Panc1 (cell line): ENCODE results near the gene TSPAN33. TPM values are rescaled to one million over a fixed set of nuclear protein-coding genes. Genes with fewer than 3 reads are reported as not detected.

Experiments
- ATAC-seq: fragments of 200-7000 bp; cut with Tn5 transposase; 2 replicates; pipeline ENCODE4 v1.9.1; 2020; ENCODE audit warnings: mild to moderate bottlenecking, moderate library complexity
- BruUV-seq: library from RNA; stranded (reverse); fragments of 400-500 nt; replicated peaks from 2 replicates; lab custom pipeline; 2021; lab: Mats Ljungman, UMichigan
- CTCF ChIA-PET: fragments of 300-600 bp; sonication (Branson Sonifier 250); formaldehyde crosslinking; loops from one replicate; lab custom pipeline; 2022; ENCODE audit warnings: antibody characterized with exemption; lab: Charles Lee
- POLR2A ChIA-PET: fragments of 300-600 bp; sonication (Branson Sonifier 250); formaldehyde crosslinking; loops from one replicate; lab custom pipeline; 2022; ENCODE audit warnings: antibody characterized with exemption; lab: Charles Lee
- DNase-seq: peaks from one replicate; pipeline ENCODE4 v3.0.0-alpha.2; 2010; ENCODE audit warnings: low read depth, low spot score
- H3K27ac ChIP-seq: 2 replicates; pipeline ENCODE4 v1.5.1; 2011; ENCODE audit warnings: mild to moderate bottlenecking, low read length, inconsistent platforms
- H3K27me3 ChIP-seq: fragments of 200-500 bp; sonication (Bioruptor generic); 2 replicates; pipeline ENCODE4 v1.6.0; 2014; ENCODE audit warnings: low read length, inconsistent platforms; ENCODE audit not compliant: control insufficient read depth, insufficient read depth
- H3K36me3 ChIP-seq: fragments of 200-500 bp; sonication (Bioruptor generic); 2 replicates; pipeline ENCODE4 v1.5.1; 2014; ENCODE audit warnings: inconsistent platforms, mild to moderate bottlenecking, low read length, moderate library complexity; ENCODE audit not compliant: control insufficient read depth, insufficient read depth
- H3K4me1 ChIP-seq: 2 replicates; pipeline ENCODE4 v1.5.1; 2011; ENCODE audit warnings: inconsistent platforms, mild to moderate bottlenecking, low read length, moderate library complexity; ENCODE audit not compliant: control insufficient read depth, insufficient read depth
- H3K4me3 ChIP-seq, 2 experiments: 2 replicates each; pipeline ENCODE4 v1.5.1; 2011 to 2012; ENCODE audit warnings: low read depth in 2 of 2, low read length in 2 of 2, mild to moderate bottlenecking in 2 of 2, inconsistent platforms in 1 of 2, moderate library complexity in 1 of 2
- H3K9me3 ChIP-seq: fragments of 200-500 bp; sonication (Bioruptor generic); 2 replicates; pipeline ENCODE4 v1.5.1; 2014; ENCODE audit warnings: low read depth, mild to moderate bottlenecking, inconsistent platforms, low read length, moderate library complexity; ENCODE audit not compliant: control insufficient read depth, insufficient read depth
- POLR2AphosphoS5 ChIP-seq: IDR thresholded peaks from 2 replicates; pipeline ENCODE4 v1.6.1; 2012; ENCODE audit warnings: mild to moderate bottlenecking, low read depth, low read length, moderate library complexity
- REST ChIP-seq, 2 experiments: IDR thresholded peaks; 2 replicates each; pipeline ENCODE4 v1.6.1; 2011 to 2012; ENCODE audit warnings: low read depth in 2 of 2, control low read depth in 1 of 2, low read length in 1 of 2, mild to moderate bottlenecking in 1 of 2, moderate library complexity in 1 of 2; ENCODE audit not compliant: insufficient read depth in 1 of 2
- SIN3A ChIP-seq: IDR thresholded peaks from 2 replicates; pipeline ENCODE4 v1.6.1; 2012; ENCODE audit warnings: low read depth, mild to moderate bottlenecking, low read length, moderate library complexity, borderline replicate concordance; ENCODE audit not compliant: insufficient read depth
- TCF7L2 ChIP-seq: IDR thresholded peaks from 2 replicates; pipeline ENCODE4 v1.6.1; 2011; ENCODE audit warnings: mild to moderate bottlenecking, low read depth, low read length, inconsistent platforms
- in situ Hi-C: cut with HindIII; loops from 2 replicates; pipeline ENCODE4 v1.10.0; 2016; ENCODE audit warnings: low sequenced_read_pairs, low pct_unique_long_range_greater_than_20kb
- intact Hi-C: fragments of 100-400 bp; cut with micrococcal nuclease; formaldehyde crosslinking; loops from one replicate; pipeline ENCODE4 v1.10.0; 2022; ENCODE audit not compliant: unreplicated experiment
- total RNA-seq: library from RNA; stranded (reverse); gene quantifications from one replicate; pipeline ENCODE4 v1.2.1, GENCODE V29; 2021; ENCODE audit not compliant: unreplicated experiment
- TF ChIP-seq, protein P1 (sequence below): fragments of 450-650 bp; IDR thresholded peaks from 2 replicates; pipeline ENCODE4 v1.5.1; 2017; ENCODE audit warnings: mild to moderate bottlenecking

The TSPAN33 gene
- total RNA-seq, 1 experiment from 2014 or later, result 5.4 TPM

- Histone ChIP-seq H3K27me3 (no peaks in the 10 kb centered on the region), H3K36me3 (no peaks in the 10 kb centered on the region), H3K27ac (no peak overlapping the region), H3K4me3 (no peak overlapping the region), H3K9me3 (no peaks in the 10 kb centered on the region), H3K4me1 (no peaks in the 10 kb centered on the region)
- ChIA-PET CTCF (interaction anchor here (0.6 kb wide), 1 partner anchor 103 kb away, joined by 4 read pairs; no protein-coding TSS in a partner anchor), POLR2A (no interaction called here)
- TF ChIP-seq POLR2AphosphoS5 (no peak), TCF7L2 (no peak), REST (IDR thresholded peaks at IDR 0.05; ENCODE audit: insufficient read depth in 1 of 2, low read depth in 2 of 2, low read length in 1 of 2) (no peak), SIN3A (no peak)
- TF ChIP-seq, protein P1, sequence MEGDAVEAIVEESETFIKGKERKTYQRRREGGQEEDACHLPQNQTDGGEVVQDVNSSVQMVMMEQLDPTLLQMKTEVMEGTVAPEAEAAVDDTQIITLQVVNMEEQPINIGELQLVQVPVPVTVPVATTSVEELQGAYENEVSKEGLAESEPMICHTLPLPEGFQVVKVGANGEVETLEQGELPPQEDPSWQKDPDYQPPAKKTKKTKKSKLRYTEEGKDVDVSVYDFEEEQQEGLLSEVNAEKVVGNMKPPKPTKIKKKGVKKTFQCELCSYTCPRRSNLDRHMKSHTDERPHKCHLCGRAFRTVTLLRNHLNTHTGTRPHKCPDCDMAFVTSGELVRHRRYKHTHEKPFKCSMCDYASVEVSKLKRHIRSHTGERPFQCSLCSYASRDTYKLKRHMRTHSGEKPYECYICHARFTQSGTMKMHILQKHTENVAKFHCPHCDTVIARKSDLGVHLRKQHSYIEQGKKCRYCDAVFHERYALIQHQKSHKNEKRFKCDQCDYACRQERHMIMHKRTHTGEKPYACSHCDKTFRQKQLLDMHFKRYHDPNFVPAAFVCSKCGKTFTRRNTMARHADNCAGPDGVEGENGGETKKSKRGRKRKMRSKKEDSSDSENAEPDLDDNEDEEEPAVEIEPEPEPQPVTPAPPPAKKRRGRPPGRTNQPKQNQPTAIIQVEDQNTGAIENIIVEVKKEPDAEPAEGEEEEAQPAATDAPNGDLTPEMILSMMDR, result no peak
- DNase-seq, result no peak
- intact Hi-C loops (no loop called here), in situ Hi-C loops (no loop called here)
- ATAC-seq, result no peak
- no TSS peak for BruUV-seq
Observed at GRCh38 chr7:129159539-129159938, 15.0 kb downstream of the TSPAN33 start.

- Histone ChIP-seq H3K9me3 (no peaks in the 10 kb centered on the region), H3K27ac (no peak overlapping the region), H3K4me1 (no peaks in the 10 kb centered on the region), H3K36me3 (no peaks in the 10 kb centered on the region), H3K4me3 (no peak overlapping the region), H3K27me3 (no peaks in the 10 kb centered on the region)
- DNase-seq, result no peak
- ChIA-PET POLR2A (no interaction called here), CTCF (interaction anchor here (0.6 kb wide), 1 partner anchor 103 kb away, joined by 4 read pairs; no protein-coding TSS in a partner anchor)
- BruUV-seq, result no TSS peak
- TF ChIP-seq SIN3A (no peak), TCF7L2 (no peak), REST (IDR thresholded peaks at IDR 0.05; ENCODE audit: insufficient read depth in 1 of 2, low read depth in 2 of 2, low read length in 1 of 2) (no peak)
- TF ChIP-seq, protein P1, result no peak
- no peak for ATAC-seq
- intact Hi-C loops, result no loop called here
- in situ Hi-C loops, result no loop called here
Observed at GRCh38 chr7:129160161-129160905, 15.8 kb downstream of the TSPAN33 start.
